Endothelial cell of umbilical vein (primary cell): ENCODE data around the gene RAB40C.

ENCODE experiments used
- EZH2 ChIP-seq: IDR thresholded peaks from 2 replicates; pipeline ENCODE4 v1.6.1; 2012; ENCODE audit warnings: borderline replicate concordance, low read depth, mild to moderate bottlenecking, moderate library complexity, low read length, inconsistent platforms; ENCODE audit not compliant: severe bottlenecking
- FOS ChIP-seq: IDR thresholded peaks from 2 replicates; pipeline ENCODE4 v1.6.1; 2011; ENCODE audit warnings: mild to moderate bottlenecking, low read length, moderate library complexity, borderline replicate concordance; ENCODE audit not compliant: insufficient read depth
- GATA2 ChIP-seq: IDR thresholded peaks from 2 replicates; pipeline ENCODE4 v1.7.0; 2011; ENCODE audit warnings: low read depth, mild to moderate bottlenecking, moderate library complexity, mixed read lengths, low read length; ENCODE audit not compliant: insufficient read length, insufficient read depth
- JUN ChIP-seq: IDR thresholded peaks from 2 replicates; pipeline ENCODE4 v1.6.1; 2011; ENCODE audit warnings: borderline replicate concordance, low read depth; ENCODE audit not compliant: insufficient read length, insufficient read depth
- POLR2A ChIP-seq: IDR thresholded peaks from 2 replicates; pipeline ENCODE4 v1.6.1; 2012; ENCODE audit warnings: low read depth, mild to moderate bottlenecking, control low read depth, low read length
- POLR2AphosphoS5 ChIP-seq: IDR thresholded peaks from 2 replicates; pipeline ENCODE4 v1.6.1; 2012; ENCODE audit warnings: low read depth, mild to moderate bottlenecking, control low read depth, low read length, moderate library complexity; ENCODE audit not compliant: insufficient read depth
- TF ChIP-seq, protein P1 (sequence below), 2 donors: IDR thresholded peaks; 1 replicate in 1 of 2; 2 replicates in 1 of 2; pipeline ENCODE4 v1.5.1; 2011; ENCODE audit warnings: low read length in 2 of 2, mild to moderate bottlenecking in 2 of 2, moderate library complexity in 2 of 2, control low read depth in 1 of 2, inconsistent platforms in 1 of 2, low read depth in 1 of 2; ENCODE audit not compliant: insufficient read depth in 1 of 2; ENCODE audit errors: extremely low read depth in 1 of 2
- TF ChIP-seq, protein P2 (sequence below): IDR thresholded peaks from 2 replicates; pipeline ENCODE4 v1.6.1; 2011; ENCODE audit not compliant: insufficient read depth, insufficient read length

DNA sequence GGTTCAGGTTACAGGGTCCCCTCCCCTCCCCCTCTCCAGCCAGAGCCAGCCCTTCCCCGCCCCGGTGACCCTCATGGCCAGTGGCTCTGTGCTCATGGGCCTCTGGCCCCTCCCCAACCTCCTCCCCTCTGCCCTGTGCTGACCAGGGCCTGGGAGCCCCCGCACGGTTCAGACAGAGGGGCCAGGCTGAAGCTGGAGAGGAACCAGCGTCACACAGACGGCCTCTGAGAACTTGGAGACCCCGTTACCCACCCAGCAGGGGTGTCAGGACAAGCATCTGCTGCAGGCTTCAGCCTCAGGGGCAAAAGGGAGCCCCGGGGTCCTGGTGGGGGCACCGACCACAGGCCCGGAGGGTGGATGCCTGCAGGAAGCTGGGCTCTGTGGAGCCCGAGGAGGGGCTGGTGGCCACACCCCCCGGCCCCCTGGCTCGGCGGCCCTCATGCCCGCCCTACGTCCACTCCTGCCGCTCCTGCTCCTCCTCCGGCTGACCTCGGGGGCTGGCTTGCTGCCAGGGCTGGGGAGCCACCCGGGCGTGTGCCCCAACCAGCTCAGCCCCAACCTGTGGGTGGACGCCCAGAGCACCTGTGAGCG lies 41.0 kb downstream of the RAB40C start, which contains the start of gene WFIKKN1:
- TF ChIP-seq, protein P1, sequence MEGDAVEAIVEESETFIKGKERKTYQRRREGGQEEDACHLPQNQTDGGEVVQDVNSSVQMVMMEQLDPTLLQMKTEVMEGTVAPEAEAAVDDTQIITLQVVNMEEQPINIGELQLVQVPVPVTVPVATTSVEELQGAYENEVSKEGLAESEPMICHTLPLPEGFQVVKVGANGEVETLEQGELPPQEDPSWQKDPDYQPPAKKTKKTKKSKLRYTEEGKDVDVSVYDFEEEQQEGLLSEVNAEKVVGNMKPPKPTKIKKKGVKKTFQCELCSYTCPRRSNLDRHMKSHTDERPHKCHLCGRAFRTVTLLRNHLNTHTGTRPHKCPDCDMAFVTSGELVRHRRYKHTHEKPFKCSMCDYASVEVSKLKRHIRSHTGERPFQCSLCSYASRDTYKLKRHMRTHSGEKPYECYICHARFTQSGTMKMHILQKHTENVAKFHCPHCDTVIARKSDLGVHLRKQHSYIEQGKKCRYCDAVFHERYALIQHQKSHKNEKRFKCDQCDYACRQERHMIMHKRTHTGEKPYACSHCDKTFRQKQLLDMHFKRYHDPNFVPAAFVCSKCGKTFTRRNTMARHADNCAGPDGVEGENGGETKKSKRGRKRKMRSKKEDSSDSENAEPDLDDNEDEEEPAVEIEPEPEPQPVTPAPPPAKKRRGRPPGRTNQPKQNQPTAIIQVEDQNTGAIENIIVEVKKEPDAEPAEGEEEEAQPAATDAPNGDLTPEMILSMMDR (IDR thresholded peaks at IDR 0.05; ENCODE audit: extremely low read depth in 1 of 2, insufficient read depth in 1 of 2, low read depth in 1 of 2, low read length in 2 of 2): no peak
- TF ChIP-seq EZH2 (no peak), POLR2A (no peak), POLR2AphosphoS5 (no peak), GATA2 (no peak), FOS (no peak), JUN (no peak)
- TF ChIP-seq, protein P2, sequence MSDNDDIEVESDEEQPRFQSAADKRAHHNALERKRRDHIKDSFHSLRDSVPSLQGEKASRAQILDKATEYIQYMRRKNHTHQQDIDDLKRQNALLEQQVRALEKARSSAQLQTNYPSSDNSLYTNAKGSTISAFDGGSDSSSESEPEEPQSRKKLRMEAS: no peak
